AG09319 (cell line): ENCODE data around the gene PPFIA3.

ENCODE experiments used
- DNase-seq: peaks from one replicate; pipeline ENCODE4 v3.0.0-alpha.2; 2010; ENCODE audit warnings: low read depth; ENCODE audit errors: extremely low read depth
- CTCF ChIP-seq: IDR thresholded peaks from 2 replicates; pipeline ENCODE4 v1.5.1; 2011; ENCODE audit warnings: low read depth, mild to moderate bottlenecking, inconsistent platforms, low read length, moderate library complexity

The PPFIA3 gene

GRCh38 chr19:49149652-49150105, 30.3 kb downstream of the PPFIA3 start:
- no peak for DNase-seq

GRCh38 chr19:49150106-49150943, 31.0 kb downstream of the PPFIA3 start:
- no peak for DNase-seq
- no peak for TF ChIP-seq CTCF

More at GRCh38 chr19:49149652-49150105, 30.3 kb downstream of the PPFIA3 start:
- no peak for TF ChIP-seq CTCF

GRCh38 chr19:49150944-49151243, 31.6 kb downstream of the PPFIA3 start:
- no peak for TF ChIP-seq CTCF
- no peak for DNase-seq

- no peak for TF ChIP-seq CTCF
- DNase-seq = no peak
Measured at GRCh38 chr19:49151267-49152118, 32.1 kb downstream of the PPFIA3 start.

- TF ChIP-seq CTCF = no peak
- DNase-seq = no peak
Measured at GRCh38 chr19:49152119-49152550, 32.8 kb downstream of the PPFIA3 start.

- DNase-seq = no peak
- TF ChIP-seq CTCF = no peak
Measured at GRCh38 chr19:49153167-49153809, 33.9 kb downstream of the PPFIA3 start.
